ENCODE measurements around the gene C11orf87.

DNA sequence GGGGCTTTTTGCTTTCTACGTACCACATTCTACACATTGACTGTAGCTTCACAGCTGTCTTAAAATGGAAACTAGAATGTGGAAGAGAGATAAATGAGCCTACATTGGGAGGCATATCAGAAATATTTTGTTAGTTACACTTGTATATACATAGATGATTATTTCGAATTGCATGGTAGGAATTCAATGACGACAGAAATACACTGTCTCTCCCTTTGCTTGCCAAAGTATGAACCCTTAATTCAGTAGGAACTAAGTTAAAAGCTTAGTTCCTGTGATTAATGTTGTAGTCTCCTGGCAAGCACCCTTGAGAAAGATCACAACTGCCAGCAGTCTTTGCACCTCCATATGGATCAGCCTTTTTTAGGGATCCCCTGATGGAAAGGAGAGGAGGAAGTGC is 10.1 kb downstream of the C11orf87 start:
- TF ChIP-seq, protein P1, sequence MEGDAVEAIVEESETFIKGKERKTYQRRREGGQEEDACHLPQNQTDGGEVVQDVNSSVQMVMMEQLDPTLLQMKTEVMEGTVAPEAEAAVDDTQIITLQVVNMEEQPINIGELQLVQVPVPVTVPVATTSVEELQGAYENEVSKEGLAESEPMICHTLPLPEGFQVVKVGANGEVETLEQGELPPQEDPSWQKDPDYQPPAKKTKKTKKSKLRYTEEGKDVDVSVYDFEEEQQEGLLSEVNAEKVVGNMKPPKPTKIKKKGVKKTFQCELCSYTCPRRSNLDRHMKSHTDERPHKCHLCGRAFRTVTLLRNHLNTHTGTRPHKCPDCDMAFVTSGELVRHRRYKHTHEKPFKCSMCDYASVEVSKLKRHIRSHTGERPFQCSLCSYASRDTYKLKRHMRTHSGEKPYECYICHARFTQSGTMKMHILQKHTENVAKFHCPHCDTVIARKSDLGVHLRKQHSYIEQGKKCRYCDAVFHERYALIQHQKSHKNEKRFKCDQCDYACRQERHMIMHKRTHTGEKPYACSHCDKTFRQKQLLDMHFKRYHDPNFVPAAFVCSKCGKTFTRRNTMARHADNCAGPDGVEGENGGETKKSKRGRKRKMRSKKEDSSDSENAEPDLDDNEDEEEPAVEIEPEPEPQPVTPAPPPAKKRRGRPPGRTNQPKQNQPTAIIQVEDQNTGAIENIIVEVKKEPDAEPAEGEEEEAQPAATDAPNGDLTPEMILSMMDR (conservative IDR thresholded peaks at IDR 0.05; ENCODE audit: low read length) = no peak
- TF ChIP-seq EZH2phosphoT487 (IDR thresholded peaks at IDR 0.05; ENCODE audit: borderline replicate concordance, low read depth, low read length) = no peak
